ENCODE measurements around the gene GZMM. TPM values are rescaled to one million over a fixed set of nuclear protein-coding genes. Genes with fewer than 3 reads are reported as not detected.

Gene GZMM
- total RNA-seq, 1 donor from 2014 or later: 0.34 TPM

DNA sequence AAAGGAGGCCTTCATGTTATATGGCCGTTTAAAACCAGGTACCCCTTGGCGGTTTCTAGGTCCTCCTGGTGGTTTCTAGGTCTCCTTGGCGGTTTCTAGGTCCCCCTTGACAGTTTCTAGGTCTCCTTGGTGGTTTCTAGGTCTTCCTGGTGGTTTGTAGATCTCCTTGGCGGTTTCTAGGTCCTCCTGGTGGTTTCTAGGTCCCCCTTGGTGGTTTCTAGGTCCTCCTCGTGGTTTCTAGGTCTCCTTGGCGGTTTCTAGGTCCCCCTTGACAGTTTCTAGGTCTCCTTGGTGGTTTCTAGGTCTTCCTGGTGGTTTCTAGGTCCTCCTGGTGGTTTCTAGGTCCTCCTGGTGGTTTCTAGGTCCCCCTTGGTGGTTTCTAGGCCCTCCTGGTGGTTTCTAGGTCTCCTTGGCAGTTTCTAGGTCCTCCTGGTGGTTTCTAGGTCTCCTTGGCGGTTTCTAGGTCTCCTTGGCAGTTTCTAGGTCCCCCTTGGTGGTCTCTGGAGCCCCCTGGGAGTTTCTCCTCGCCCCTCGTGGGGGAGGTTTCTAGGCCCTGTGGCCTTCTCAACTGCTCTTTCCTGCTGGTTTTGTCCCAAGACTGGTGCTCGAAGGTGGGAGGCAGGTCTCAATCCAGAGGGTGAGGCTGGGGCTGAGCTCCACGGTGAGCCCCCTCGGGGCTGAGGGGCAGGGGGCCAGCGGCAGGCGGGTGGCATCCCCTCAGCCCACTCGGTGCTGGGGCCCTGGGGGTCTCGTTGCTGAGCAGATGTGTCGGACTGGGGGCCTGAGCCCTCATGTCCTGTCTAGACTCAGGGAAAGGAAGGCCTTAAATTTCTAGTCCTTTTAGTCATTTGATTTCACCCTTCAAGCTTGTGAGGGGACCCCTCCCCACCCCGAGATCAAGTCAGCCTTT, 53.8 kb downstream of the GZMM start:
- Mint-ChIP-seq H3K27ac (no peak overlapping the region), H3K4me3 (no peak overlapping the region), H3K36me3 (no peaks in the 10 kb centered on the region), H3K9me3 (no peaks in the 10 kb centered on the region), H3K27me3 (peaks cover 28% of the 10 kb centered on the region), H3K4me1 (ENCODE audit: unreplicated experiment) (no peaks in the 10 kb centered on the region)
- no peak for TF ChIP-seq CTCF (conservative IDR thresholded peaks at IDR 0.05)
- DNase-seq (ENCODE audit: extremely low spot score, unreplicated experiment): no peak

Other genes starting within 250 kb of the GZMM start
- gene MIER2, start 199.3 kb upstream of the GZMM start, total RNA-seq (ENCODE audit: low replicate concordance): 42.3 and 43.3 TPM in 2 replicates
- gene C2CD4C, start 134.9 kb upstream of the GZMM start, total RNA-seq (ENCODE audit: low replicate concordance): 6.0 and 7.2 TPM in 2 replicates
- 35.4 and 40.5 TPM in 2 replicates for gene SHC2, start 83.0 kb upstream of the GZMM start, total RNA-seq (ENCODE audit: low replicate concordance)
- gene MADCAM1, start 47.6 kb upstream of the GZMM start, total RNA-seq (ENCODE audit: low replicate concordance): 0.74 and 2.7 TPM in 2 replicates
- 18.0 and 26.1 TPM in 2 replicates for gene TPGS1, start 36.6 kb upstream of the GZMM start, total RNA-seq (ENCODE audit: low replicate concordance)
- 93.0 and 95.0 TPM in 2 replicates for gene CDC34, start 12.3 kb upstream of the GZMM start, total RNA-seq (ENCODE audit: low replicate concordance)
- 497 and 522 TPM in 2 replicates for gene BSG, start 28.5 kb downstream of the GZMM start, total RNA-seq (ENCODE audit: low replicate concordance)
- gene HCN2, start 45.8 kb downstream of the GZMM start, total RNA-seq (ENCODE audit: low replicate concordance): 1.4 and 1.9 TPM in 2 replicates
- gene POLRMT, start 89.5 kb downstream of the GZMM start, total RNA-seq (ENCODE audit: low replicate concordance): 52.2 and 59.8 TPM in 2 replicates
- not detected in 2 replicates for gene FGF22, start 95.8 kb downstream of the GZMM start, total RNA-seq (ENCODE audit: low replicate concordance)
- gene RNF126, start 119.2 kb downstream of the GZMM start, total RNA-seq (ENCODE audit: low replicate concordance): 38.1 and 41.3 TPM in 2 replicates
- gene FSTL3, start 132.3 kb downstream of the GZMM start, total RNA-seq (ENCODE audit: low replicate concordance): 9.3 and 11.0 TPM in 2 replicates
- gene PRSS57, start 151.4 kb downstream of the GZMM start, total RNA-seq (ENCODE audit: low replicate concordance): not detected in 2 replicates
- gene PALM, start 164.9 kb downstream of the GZMM start, total RNA-seq (ENCODE audit: low replicate concordance): 63.3 and 64.1 TPM in 2 replicates
- 9.4 and 20.8 TPM in 2 replicates for gene MISP, start 207.1 kb downstream of the GZMM start, total RNA-seq (ENCODE audit: low replicate concordance)